ENCODE data around the gene RUFY3.

The RUFY3 gene

DNA sequence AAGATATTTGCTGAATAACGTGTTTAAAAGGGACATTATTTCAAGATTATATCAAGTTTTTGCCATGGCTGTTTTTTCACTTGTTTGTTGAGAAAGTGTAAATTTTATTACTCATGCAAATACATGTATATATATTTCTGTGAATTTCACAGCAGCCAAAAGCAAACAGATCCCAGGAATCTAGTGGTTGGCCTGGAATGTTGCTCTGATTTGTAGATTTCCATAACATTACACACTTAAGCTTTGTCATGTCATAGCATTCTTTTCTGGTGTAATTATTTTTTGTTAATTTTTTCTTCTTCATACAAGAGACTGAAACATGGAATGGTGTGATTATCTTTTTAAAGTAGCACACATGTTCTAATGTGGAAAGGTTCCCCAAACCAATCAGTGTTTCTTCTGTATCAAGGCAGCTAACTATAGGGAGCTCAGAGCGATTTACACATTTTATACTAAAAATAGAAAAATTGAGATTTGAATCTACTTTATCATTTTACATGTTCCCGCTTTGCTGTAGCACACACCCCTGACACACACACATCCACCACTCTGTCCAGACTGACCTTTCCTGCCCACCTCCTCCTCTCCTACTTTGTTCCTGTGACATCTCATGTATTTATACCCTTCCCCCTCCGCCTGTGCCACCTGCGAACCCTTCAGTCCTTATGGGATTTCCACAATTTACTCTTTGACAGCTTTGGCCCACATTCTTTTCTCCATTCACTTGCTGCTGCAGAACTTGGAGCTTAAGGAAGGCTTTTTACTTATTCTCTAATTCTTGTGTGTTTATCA lies 20.3 kb downstream of the RUFY3 start:
- H3K4me3 ChIP-seq (ENCODE audit: low read length): no peak overlapping the region
- H3K9me2 ChIP-seq (replicated peaks; ENCODE audit: control insufficient read depth, low read length): no peaks in the 10 kb centered on the region
- no peaks in the 10 kb centered on the region for H4K20me1 ChIP-seq (ENCODE audit: control insufficient read depth, insufficient read depth, low read depth, low read length)
- peaks cover 88% of the 10 kb centered on the region for H3K79me2 ChIP-seq (ENCODE audit: control insufficient read depth, low read length)
- H3K27ac ChIP-seq (ENCODE audit: low read depth, low read length): no peak overlapping the region
- no peaks in the 10 kb centered on the region for H3K27me3 ChIP-seq (ENCODE audit: control insufficient read depth, low read length)
- no peaks in the 10 kb centered on the region for H3K9me3 ChIP-seq (ENCODE audit: control insufficient read depth, insufficient read depth, low read length)
- TF ChIP-seq EZH2phosphoT487 (IDR thresholded peaks at IDR 0.05; ENCODE audit: borderline replicate concordance, low read length): no peak
- TF ChIP-seq, protein P1, sequence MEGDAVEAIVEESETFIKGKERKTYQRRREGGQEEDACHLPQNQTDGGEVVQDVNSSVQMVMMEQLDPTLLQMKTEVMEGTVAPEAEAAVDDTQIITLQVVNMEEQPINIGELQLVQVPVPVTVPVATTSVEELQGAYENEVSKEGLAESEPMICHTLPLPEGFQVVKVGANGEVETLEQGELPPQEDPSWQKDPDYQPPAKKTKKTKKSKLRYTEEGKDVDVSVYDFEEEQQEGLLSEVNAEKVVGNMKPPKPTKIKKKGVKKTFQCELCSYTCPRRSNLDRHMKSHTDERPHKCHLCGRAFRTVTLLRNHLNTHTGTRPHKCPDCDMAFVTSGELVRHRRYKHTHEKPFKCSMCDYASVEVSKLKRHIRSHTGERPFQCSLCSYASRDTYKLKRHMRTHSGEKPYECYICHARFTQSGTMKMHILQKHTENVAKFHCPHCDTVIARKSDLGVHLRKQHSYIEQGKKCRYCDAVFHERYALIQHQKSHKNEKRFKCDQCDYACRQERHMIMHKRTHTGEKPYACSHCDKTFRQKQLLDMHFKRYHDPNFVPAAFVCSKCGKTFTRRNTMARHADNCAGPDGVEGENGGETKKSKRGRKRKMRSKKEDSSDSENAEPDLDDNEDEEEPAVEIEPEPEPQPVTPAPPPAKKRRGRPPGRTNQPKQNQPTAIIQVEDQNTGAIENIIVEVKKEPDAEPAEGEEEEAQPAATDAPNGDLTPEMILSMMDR (IDR thresholded peaks at IDR 0.05; ENCODE audit: low read depth, low read length, poor library complexity, severe bottlenecking): no peak
- peaks cover 39% of the 10 kb centered on the region for H3K4me1 ChIP-seq (ENCODE audit: control insufficient read depth, low read length)
- no peaks in the 10 kb centered on the region for H3K36me3 ChIP-seq (ENCODE audit: control insufficient read depth, low read length)
- H3F3A ChIP-seq (ENCODE audit: control insufficient read depth, insufficient read depth): peaks cover 6% of the 10 kb centered on the region; the same call in 1 of the 2 replicates
- no peak overlapping the region for H3K4me2 ChIP-seq (ENCODE audit: low read length)

DNA sequence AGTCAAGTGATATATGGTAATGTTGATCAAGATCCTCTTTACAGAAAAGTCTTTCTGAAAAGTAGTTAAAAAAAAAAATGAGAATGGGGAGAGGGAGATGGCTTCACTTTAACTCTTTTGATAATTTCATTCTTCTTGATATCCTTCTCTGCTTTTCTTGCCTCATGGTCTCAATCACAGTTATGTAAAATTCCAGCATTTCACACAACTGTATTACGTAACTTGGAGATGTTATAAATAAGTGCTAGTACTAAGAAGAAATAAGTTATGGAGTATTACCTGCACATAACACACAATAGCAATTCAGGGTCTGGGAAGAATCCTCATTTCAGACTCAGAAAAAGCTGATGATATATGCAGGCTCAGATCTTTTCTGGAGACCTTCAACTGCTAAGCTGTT lies 22.0 kb downstream of the RUFY3 start:
- H3K79me2 ChIP-seq (ENCODE audit: control insufficient read depth, low read length): peaks cover 92% of the 10 kb centered on the region

DNA sequence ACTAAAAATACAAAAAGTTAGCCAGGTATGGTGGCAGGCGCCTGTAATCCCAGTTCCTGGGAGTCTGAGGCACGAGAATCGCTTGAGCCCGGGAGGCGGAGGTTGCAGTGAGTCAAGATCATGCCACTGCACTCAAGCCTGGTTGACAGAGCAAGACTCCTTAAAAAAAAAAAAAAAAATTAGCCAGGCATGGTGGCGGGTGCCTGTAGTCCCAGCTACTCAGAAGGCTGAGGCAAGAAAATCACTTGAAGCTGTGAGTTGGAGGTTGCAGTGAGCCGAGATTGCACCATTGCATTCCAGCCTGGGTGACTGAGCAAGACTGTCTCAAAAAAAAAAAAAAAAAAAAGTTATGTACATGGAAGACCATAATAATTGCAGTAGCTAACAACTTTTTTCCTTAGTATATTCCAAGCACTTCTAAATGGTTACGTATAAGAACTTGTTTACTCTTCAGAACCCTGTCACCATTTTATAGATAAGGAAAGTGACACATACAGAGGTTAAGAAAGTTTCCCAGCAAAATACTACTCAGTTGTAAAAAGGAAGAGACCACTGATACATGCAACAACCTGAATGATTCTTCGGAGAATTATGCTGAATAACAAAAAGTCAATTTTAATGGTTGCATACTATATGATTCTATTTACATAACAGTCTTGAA lies 24.5 kb downstream of the RUFY3 start:
- H3K36me3 ChIP-seq (ENCODE audit: control insufficient read depth, low read length): peaks cover 6% of the 10 kb centered on the region; the same call in 1 of the 2 replicates
- no peak overlapping the region for H3K4me2 ChIP-seq (ENCODE audit: low read length)
- H3F3A ChIP-seq (ENCODE audit: control insufficient read depth, insufficient read depth): peaks cover 9% of the 10 kb centered on the region; the same call in 1 of the 2 replicates
- peaks cover 91% of the 10 kb centered on the region for H3K79me2 ChIP-seq (ENCODE audit: control insufficient read depth, low read length)
- H3K27me3 ChIP-seq (ENCODE audit: control insufficient read depth, low read length): no peaks in the 10 kb centered on the region
- H3K9me2 ChIP-seq (replicated peaks; ENCODE audit: control insufficient read depth, low read length): no peaks in the 10 kb centered on the region
- H4K20me1 ChIP-seq (ENCODE audit: control insufficient read depth, insufficient read depth, low read depth, low read length): no peaks in the 10 kb centered on the region
- TF ChIP-seq, protein P1 (IDR thresholded peaks at IDR 0.05; ENCODE audit: low read depth, low read length, poor library complexity, severe bottlenecking): no peak
- no peak for TF ChIP-seq EZH2phosphoT487 (IDR thresholded peaks at IDR 0.05; ENCODE audit: borderline replicate concordance, low read length)
- H3K4me3 ChIP-seq (ENCODE audit: low read length): no peak overlapping the region
- no peaks in the 10 kb centered on the region for H3K9me3 ChIP-seq (ENCODE audit: control insufficient read depth, insufficient read depth, low read length)
- peaks cover 51% of the 10 kb centered on the region for H3K4me1 ChIP-seq (ENCODE audit: control insufficient read depth, low read length)
- no peak overlapping the region for H3K27ac ChIP-seq (ENCODE audit: low read depth, low read length)

More for the DNA sequence above, 22.0 kb downstream of the RUFY3 start:
- no peaks in the 10 kb centered on the region for H3K9me2 ChIP-seq (replicated peaks; ENCODE audit: control insufficient read depth, low read length)
- no peak overlapping the region for H3K4me2 ChIP-seq (ENCODE audit: low read length)
- H3K4me1 ChIP-seq (ENCODE audit: control insufficient read depth, low read length): peaks cover 46% of the 10 kb centered on the region
- no peaks in the 10 kb centered on the region for H4K20me1 ChIP-seq (ENCODE audit: control insufficient read depth, insufficient read depth, low read depth, low read length)
- peaks cover 6% of the 10 kb centered on the region; the same call in 1 of the 2 replicates for H3K36me3 ChIP-seq (ENCODE audit: control insufficient read depth, low read length)
- H3K27me3 ChIP-seq (ENCODE audit: control insufficient read depth, low read length): no peaks in the 10 kb centered on the region
- H3K27ac ChIP-seq (ENCODE audit: low read depth, low read length): no peak overlapping the region
- no peaks in the 10 kb centered on the region for H3K9me3 ChIP-seq (ENCODE audit: control insufficient read depth, insufficient read depth, low read length)
- no peak for TF ChIP-seq EZH2phosphoT487 (IDR thresholded peaks at IDR 0.05; ENCODE audit: borderline replicate concordance, low read length)
- TF ChIP-seq, protein P1 (IDR thresholded peaks at IDR 0.05; ENCODE audit: low read depth, low read length, poor library complexity, severe bottlenecking): no peak
- peaks cover 6% of the 10 kb centered on the region; the same call in 1 of the 2 replicates for H3F3A ChIP-seq (ENCODE audit: control insufficient read depth, insufficient read depth)
- H3K4me3 ChIP-seq (ENCODE audit: low read length): no peak overlapping the region

Data from DOHH2 (cell line).